ENCODE results near the gene DBP.

The DBP gene

GRCh38 chr19:48606463-48607358 lies 30.5 kb downstream of the DBP start, which contains the start of gene SPACA4:
SPACA4 (plus strand) TSS chr19:48606742; CDS start chr19:48606979, 237 bp downstream.
- DNase-seq, result no peak

DNA sequence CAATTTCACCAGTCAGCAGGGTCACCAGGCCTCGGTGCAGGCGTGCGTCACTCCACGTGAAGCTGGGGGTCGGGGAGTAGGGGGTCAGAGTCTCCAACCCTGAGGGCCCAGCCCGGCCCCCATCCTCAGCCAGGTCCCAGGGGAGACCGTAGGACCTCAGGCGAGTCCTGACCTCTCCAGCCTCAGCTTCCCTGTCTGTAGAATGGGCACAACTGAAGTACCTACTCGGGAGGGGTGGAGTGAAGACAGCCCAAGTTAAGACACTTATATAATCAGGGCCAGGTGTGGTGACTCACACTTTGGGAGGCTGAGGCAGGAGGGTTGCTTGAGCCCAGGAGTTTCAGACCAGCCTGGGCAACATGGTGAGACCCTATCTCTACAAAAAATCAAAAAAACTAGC lies 33.3 kb downstream of the DBP start:
- no peak for DNase-seq

- no peak for DNase-seq
Measured at GRCh38 chr19:48603449-48603848, 33.7 kb downstream of the DBP start.

- DNase-seq, result no peak
Measured at GRCh38 chr19:48603001-48603400, 34.2 kb downstream of the DBP start.

DNA sequence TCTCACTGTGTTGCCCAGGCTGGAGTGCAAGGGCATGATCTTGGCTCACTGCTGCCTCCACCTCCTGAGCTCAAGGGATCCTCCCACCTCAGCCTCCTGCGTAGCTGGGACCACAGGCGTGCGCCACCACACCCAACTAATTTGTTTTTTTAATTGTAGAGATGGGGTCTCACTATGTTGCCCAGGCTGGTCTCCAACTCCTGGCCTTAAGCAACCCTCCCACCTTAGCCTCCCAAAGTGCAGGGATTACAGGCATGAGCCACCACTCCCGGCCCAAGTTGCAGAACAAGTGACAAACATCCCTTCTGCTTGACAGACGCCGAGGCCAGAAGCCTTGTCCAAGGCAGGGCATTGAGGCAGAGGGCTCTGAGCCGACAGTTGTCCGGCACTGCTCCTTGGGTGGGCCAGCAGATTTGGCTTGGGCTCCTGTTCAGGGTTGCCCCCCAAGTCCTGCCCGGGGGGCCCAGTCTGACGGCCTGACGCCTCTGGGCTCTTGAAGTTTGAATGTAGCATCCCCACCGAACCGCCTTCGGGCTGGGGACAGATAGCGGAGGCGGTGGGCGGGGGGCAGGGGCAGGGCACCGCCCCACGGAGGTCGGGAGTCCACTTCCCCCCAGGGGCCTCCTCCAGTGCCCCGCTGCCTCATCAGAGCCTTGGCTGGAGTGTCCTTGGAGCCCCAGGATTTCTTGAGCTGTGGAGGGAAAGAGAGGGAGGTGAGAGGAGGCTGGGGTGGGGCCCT lies 36.3 kb downstream of the DBP start:
- DNase-seq, result no peak

DNA sequence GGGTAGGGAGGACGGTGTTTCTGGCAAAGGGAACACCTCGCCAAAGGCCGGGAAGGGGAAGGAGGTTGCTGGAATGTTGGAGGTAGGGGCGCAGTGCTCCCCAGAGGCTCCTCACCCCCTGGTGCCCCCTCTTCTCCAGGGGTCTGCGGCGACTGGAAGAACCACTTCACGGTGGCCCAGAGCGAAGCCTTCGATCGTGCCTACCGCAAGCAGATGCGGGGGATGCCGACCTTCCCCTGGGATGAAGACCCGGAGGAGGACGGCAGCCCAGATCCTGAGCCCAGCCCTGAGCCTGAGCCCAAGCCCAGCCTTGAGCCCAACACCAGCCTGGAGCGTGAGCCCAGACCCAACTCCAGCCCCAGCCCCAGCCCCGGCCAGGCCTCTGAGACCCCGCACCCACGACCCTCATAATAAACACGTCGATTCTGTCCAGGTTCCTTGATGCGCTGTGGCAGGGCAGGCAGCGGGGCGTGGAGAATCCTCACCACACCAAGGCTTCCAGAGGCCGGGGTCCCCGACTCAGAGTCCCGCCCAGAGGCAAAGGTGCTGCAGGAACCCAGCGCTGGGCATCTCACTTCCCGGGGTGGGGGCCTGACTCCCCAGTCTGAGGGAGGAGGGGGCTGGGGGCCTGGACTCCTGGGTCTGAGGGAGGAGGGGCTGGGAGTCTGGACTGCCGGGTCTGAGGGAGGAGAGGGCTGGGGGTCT lies 38.0 kb downstream of the DBP start:
- DNase-seq, result no peak

GRCh38 chr19:48596679-48597465 lies 40.3 kb downstream of the DBP start:
- peak; percentile 66 for DNase-seq

GRCh38 chr19:48596237-48596636 lies 40.9 kb downstream of the DBP start:
- DNase-seq, result no peak

DNA sequence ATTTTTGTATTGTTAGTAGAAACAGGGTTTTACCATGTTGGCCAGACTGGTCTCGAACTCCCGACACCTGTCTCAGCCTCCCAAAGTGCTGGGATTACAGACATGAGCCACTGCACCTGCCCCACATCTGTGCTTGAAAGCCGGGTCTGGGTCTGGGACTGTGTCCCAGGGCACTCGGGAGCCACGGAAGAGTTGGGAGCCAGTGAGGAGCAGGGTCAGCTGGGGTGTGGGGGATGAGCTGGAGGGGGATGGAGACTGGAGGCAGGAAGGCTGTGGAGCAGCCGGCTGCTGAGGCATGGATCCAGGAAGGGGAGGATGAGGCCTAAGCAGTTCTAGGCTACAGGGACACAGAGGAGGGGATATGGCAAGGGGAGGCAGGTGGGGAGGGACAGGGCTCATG lies 41.3 kb downstream of the DBP start:
- no peak for DNase-seq

- DNase-seq, result no peak
Measured at GRCh38 chr19:48595171-48595570, 42.0 kb downstream of the DBP start.

DNA sequence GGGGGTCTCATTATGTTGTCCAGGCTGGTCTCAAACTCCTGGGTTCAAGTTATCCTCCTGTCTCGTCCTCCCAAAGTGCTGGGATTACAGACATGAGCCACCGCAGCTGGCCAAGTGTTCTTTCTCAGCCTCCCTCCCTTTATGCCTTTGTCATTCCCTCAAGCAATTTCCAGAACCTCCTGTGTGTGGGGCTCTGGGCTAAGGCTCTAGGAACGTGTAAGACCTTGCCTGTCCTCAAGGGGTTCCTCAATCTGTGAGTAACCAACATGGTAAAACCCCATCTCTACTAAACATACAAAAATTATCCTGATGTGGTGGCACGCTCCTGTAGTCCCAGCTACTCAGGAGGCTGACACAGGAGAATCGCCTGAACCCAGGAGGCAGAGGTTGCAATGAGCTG lies 46.2 kb downstream of the DBP start:
- DNase-seq, result no peak

DNA sequence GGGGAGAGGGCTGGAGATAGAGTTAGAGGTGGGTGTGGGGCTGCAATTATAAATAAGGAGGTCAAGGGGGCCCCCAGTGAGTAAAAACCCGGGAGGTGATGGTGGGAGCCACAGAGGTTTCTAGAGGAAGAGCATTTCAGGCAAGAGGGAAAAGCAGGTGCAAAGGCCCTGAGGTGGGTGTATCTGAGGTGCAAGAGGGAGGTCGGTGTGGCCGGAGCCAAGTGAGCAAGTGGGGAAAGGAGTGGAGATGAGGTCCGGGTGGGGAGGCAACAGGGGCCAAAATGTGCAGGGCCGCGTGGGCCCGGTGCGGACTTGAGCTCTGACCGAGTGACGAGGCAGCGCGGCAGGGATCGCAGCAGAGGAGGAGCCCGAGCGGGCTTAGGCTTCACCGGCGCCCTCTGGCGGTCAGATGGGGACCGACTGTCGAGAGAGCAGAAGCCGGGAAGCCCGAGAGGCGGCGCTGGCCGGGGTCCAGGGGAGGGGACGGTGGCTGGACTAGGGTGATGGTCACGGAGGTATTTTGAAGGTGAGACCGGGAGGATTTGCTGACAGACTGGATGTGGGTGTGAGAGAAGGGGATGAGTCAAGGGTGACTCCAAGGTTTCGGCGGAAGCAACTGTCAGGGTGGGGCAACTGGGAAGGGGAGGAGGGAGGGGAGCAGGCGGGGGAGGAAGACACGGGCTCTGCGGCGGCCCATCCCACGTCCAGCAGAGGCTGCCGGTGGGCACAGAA lies 48.3 kb downstream of the DBP start:
- peak; percentile 86 for DNase-seq

DNA sequence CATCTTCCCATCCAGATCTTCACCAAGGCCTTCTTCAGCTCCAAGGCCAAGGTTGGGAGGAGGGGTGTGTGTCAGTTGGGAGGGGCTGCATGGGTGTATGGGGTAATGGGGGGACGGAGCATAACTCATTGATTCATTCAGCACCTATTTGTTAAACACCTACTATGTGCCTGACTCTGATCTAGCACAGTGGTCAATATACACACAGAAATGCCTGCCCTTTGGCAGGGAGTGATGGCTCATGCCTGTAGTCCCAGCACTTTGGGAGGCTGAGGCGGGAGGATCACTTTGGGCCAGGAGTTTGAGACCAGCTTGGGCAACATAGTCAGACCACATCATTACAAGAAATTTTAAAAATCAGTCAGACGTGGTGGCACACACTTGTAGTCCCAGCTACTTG lies 49.8 kb downstream of the DBP start:
- DNase-seq, result no peak

DNA sequence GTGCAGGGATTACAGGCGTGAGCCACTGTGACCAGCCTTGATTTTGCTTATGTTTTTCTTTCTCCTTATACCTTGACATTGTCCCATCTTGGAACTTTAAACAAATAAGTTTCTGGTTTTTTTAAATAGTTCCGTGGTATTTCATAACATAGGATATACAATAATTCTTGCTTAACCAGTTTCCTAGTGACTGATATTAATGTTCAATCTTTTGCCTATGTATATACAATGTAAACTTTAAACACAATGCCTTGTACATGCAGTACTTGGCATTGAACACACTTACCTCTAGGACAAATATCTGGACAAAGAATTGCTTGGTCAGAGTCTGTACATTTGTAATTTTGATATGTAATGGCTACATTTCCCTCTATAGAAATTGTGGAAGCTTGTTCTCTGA lies 55.0 kb downstream of the DBP start:
- no peak for DNase-seq
